ENCODE results near the gene POLN.

POLN gene

GRCh38 chr4:2094545-2094944 lies 147.4 kb downstream of the POLN start:
- H3K4me3 ChIP-seq (ENCODE audit: low read length, poor library complexity, severe bottlenecking): no peak overlapping the region
- no peaks in the 10 kb centered on the region for H4K20me1 ChIP-seq (ENCODE audit: insufficient read depth, low read length, poor library complexity, severe bottlenecking)
- H3K9me2 ChIP-seq (replicated peaks; ENCODE audit: low read depth, low read length): no peaks in the 10 kb centered on the region
- H3K27me3 ChIP-seq (ENCODE audit: insufficient read depth, low read length, poor library complexity, severe bottlenecking): no peaks in the 10 kb centered on the region
- no peak overlapping the region for H3K4me2 ChIP-seq (ENCODE audit: low read depth, low read length, poor library complexity, severe bottlenecking)
- no peaks in the 10 kb centered on the region for H3K79me2 ChIP-seq (ENCODE audit: insufficient read depth, low read length)
- H3K9me3 ChIP-seq (ENCODE audit: insufficient read depth, low read depth, low read length): peaks cover 7% of the 10 kb centered on the region
- no peak overlapping the region for H3K9ac ChIP-seq (ENCODE audit: low read depth, low read length, poor library complexity, severe bottlenecking)
- H3F3A ChIP-seq (ENCODE audit: low read depth): no peaks in the 10 kb centered on the region
- no peaks in the 10 kb centered on the region for H3K36me3 ChIP-seq (ENCODE audit: insufficient read depth, low read length)
- no peaks in the 10 kb centered on the region for H3K4me1 ChIP-seq (ENCODE audit: insufficient read depth, low read length, poor library complexity, severe bottlenecking)
- no peak for TF ChIP-seq EZH2phosphoT487 (IDR thresholded peaks at IDR 0.05; ENCODE audit: borderline replicate concordance)
- TF ChIP-seq CTCF (conservative IDR thresholded peaks at IDR 0.05; ENCODE audit: low read length): no peak
- H2AFZ ChIP-seq (ENCODE audit: low read length): no peak overlapping the region

- no peaks in the 10 kb centered on the region for H3K79me2 ChIP-seq (ENCODE audit: insufficient read depth, low read length)
Measured at GRCh38 chr4:2093265-2093664, 148.7 kb downstream of the POLN start.

GRCh38 chr4:2092669-2093053 lies 149.3 kb downstream of the POLN start:
- no peaks in the 10 kb centered on the region for H3K36me3 ChIP-seq (ENCODE audit: insufficient read depth, low read length)
- H3K79me2 ChIP-seq (ENCODE audit: insufficient read depth, low read length): no peaks in the 10 kb centered on the region
- H3K27me3 ChIP-seq (ENCODE audit: insufficient read depth, low read length, poor library complexity, severe bottlenecking): no peaks in the 10 kb centered on the region
- no peak overlapping the region for H3K9ac ChIP-seq (ENCODE audit: low read depth, low read length, poor library complexity, severe bottlenecking)
- no peak overlapping the region for H3K4me2 ChIP-seq (ENCODE audit: low read depth, low read length, poor library complexity, severe bottlenecking)
- H3F3A ChIP-seq (ENCODE audit: low read depth): no peaks in the 10 kb centered on the region
- H2AFZ ChIP-seq (ENCODE audit: low read length): no peak overlapping the region
- H4K20me1 ChIP-seq (ENCODE audit: insufficient read depth, low read length, poor library complexity, severe bottlenecking): no peaks in the 10 kb centered on the region
- no peak overlapping the region for H3K4me3 ChIP-seq (ENCODE audit: low read length, poor library complexity, severe bottlenecking)
- TF ChIP-seq EZH2phosphoT487 (IDR thresholded peaks at IDR 0.05; ENCODE audit: borderline replicate concordance): no peak
- no peak for TF ChIP-seq CTCF (conservative IDR thresholded peaks at IDR 0.05; ENCODE audit: low read length)
- H3K4me1 ChIP-seq (ENCODE audit: insufficient read depth, low read length, poor library complexity, severe bottlenecking): no peaks in the 10 kb centered on the region
- no peaks in the 10 kb centered on the region for H3K9me2 ChIP-seq (replicated peaks; ENCODE audit: low read depth, low read length)
- H3K9me3 ChIP-seq (ENCODE audit: insufficient read depth, low read depth, low read length): peaks cover 7% of the 10 kb centered on the region

More at GRCh38 chr4:2093265-2093664, 148.7 kb downstream of the POLN start:
- no peak overlapping the region for H3K4me2 ChIP-seq (ENCODE audit: low read depth, low read length, poor library complexity, severe bottlenecking)
- no peak overlapping the region for H2AFZ ChIP-seq (ENCODE audit: low read length)
- no peak overlapping the region for H3K4me3 ChIP-seq (ENCODE audit: low read length, poor library complexity, severe bottlenecking)
- peaks cover 7% of the 10 kb centered on the region for H3K9me3 ChIP-seq (ENCODE audit: insufficient read depth, low read depth, low read length)
- H3K9me2 ChIP-seq (replicated peaks; ENCODE audit: low read depth, low read length): no peaks in the 10 kb centered on the region
- no peaks in the 10 kb centered on the region for H3K36me3 ChIP-seq (ENCODE audit: insufficient read depth, low read length)
- no peaks in the 10 kb centered on the region for H3K4me1 ChIP-seq (ENCODE audit: insufficient read depth, low read length, poor library complexity, severe bottlenecking)
- no peaks in the 10 kb centered on the region for H4K20me1 ChIP-seq (ENCODE audit: insufficient read depth, low read length, poor library complexity, severe bottlenecking)
- no peaks in the 10 kb centered on the region for H3K27me3 ChIP-seq (ENCODE audit: insufficient read depth, low read length, poor library complexity, severe bottlenecking)
- H3F3A ChIP-seq (ENCODE audit: low read depth): no peaks in the 10 kb centered on the region
- TF ChIP-seq CTCF (conservative IDR thresholded peaks at IDR 0.05; ENCODE audit: low read length) (no peak), EZH2phosphoT487 (IDR thresholded peaks at IDR 0.05; ENCODE audit: borderline replicate concordance) (no peak)
- no peak overlapping the region for H3K9ac ChIP-seq (ENCODE audit: low read depth, low read length, poor library complexity, severe bottlenecking)

Data from Loucy (cell line).